Medulla oblongata (tissue), 1 donor: ENCODE measurements around the gene NLRP3.
A peak's percentile ranks its signal among the peaks of the same experiment; 100 is the strongest.
"Not testable (repeated sequence)": the region's sequence is repeated elsewhere in the genome, so short reads cannot be mapped to it uniquely, and the experiment has no call there.

Experiments
- DNase-seq: peaks from one replicate; pipeline ENCODE4 v3.0.0-alpha.2; 2015; ENCODE audit errors: extremely low spot score

NLRP3 gene

GRCh38 chr1:247415423-247416361, at the start of gene NLRP3:
Gene NLRP3, plus strand, starts transcription at chr1:247416173. Its CDS starts 2,628 bp downstream, at chr1:247418801.
- peak; percentile 80 for DNase-seq

GRCh38 chr1:247366345-247366744, 49.6 kb upstream of the NLRP3 start:
- not testable (repeated sequence) for DNase-seq

- DNase-seq = no peak
These were observed 48.9 kb upstream of the NLRP3 start for GRCh38 chr1:247366926-247367645.

- DNase-seq = no peak
These were observed 48.1 kb upstream of the NLRP3 start for GRCh38 chr1:247367786-247368422.

GRCh38 chr1:247368490-247369145, 47.4 kb upstream of the NLRP3 start:
- DNase-seq = no peak

- no peak for DNase-seq
These were observed 44.9 kb upstream of the NLRP3 start for GRCh38 chr1:247370786-247371732.

- DNase-seq = no peak
These were observed 44.1 kb upstream of the NLRP3 start for GRCh38 chr1:247371801-247372259.

GRCh38 chr1:247373721-247374141, 42.2 kb upstream of the NLRP3 start:
- DNase-seq = peak; percentile 59

GRCh38 chr1:247374651-247375334, 41.2 kb upstream of the NLRP3 start:
- not testable (repeated sequence) for DNase-seq

GRCh38 chr1:247375747-247376146, 40.2 kb upstream of the NLRP3 start:
- no peak for DNase-seq

GRCh38 chr1:247376659-247377058, 39.3 kb upstream of the NLRP3 start:
- DNase-seq = no peak

- not testable (repeated sequence) for DNase-seq
These were observed 38.3 kb upstream of the NLRP3 start for GRCh38 chr1:247377656-247378055.

GRCh38 chr1:247378334-247379073, 37.5 kb upstream of the NLRP3 start:
- no peak for DNase-seq

- no peak for DNase-seq
These were observed 30.7 kb upstream of the NLRP3 start for GRCh38 chr1:247385283-247385682.

- DNase-seq = no peak
These were observed 29.8 kb upstream of the NLRP3 start for GRCh38 chr1:247386217-247386616.

GRCh38 chr1:247386687-247387086, 29.3 kb upstream of the NLRP3 start:
- peak; percentile 58 for DNase-seq

GRCh38 chr1:247387096-247387495, 28.9 kb upstream of the NLRP3 start:
- peak; percentile 26 for DNase-seq

- no peak for DNase-seq
These were observed 28.4 kb upstream of the NLRP3 start for GRCh38 chr1:247387565-247387964.
